Stimulated activated CD8-positive, alpha-beta memory T cell treated with anti-CD3 and anti-CD28 coated beads, Interleukin-7, amount 100 ng/mL, for 24 hours (primary cell): ENCODE results near the gene DPEP3.

Source experiments
- DNase-seq: peaks from one replicate; pipeline ENCODE4 v3.0.0-alpha.2; 2020; ENCODE audit warnings: low read depth

The DPEP3 gene

DNA sequence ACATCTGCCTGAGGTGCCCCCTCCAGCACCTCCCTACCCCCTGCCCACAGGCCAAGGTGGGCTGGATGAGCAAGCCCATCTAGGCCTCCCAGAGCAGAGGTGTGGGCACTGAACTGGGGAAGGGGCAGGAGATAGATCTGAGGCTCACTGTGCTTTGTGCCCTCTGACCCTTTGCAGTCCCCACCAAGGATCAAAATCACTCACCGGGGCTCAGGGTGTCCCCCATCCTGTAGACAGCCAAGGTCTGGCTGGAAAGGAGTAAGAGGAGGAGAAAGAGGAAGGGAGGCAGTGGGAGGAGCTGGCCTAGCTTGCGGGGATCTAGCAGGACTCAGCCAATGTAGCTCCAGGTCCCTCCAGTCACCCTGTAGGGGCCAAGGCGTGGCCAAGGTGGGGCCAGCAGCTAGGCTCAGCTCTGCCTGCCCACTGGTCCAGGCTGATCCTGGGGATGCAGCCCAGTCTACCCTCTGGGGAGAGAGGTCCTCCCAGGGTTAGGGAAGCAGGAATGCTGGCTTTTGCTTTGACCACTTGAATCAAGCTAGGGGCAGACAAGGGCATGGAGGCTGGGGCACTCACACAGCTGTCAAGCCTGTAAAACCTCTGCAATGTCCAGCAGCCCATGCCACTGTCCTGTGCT is 13.6 kb downstream of the DPEP3 start:
- no peak for DNase-seq

- no peak for DNase-seq
These were observed 14.4 kb downstream of the DPEP3 start for GRCh38 chr16:67965668-67966548.

- DNase-seq: no peak
These were observed 15.7 kb downstream of the DPEP3 start for GRCh38 chr16:67964477-67965131.

DNA sequence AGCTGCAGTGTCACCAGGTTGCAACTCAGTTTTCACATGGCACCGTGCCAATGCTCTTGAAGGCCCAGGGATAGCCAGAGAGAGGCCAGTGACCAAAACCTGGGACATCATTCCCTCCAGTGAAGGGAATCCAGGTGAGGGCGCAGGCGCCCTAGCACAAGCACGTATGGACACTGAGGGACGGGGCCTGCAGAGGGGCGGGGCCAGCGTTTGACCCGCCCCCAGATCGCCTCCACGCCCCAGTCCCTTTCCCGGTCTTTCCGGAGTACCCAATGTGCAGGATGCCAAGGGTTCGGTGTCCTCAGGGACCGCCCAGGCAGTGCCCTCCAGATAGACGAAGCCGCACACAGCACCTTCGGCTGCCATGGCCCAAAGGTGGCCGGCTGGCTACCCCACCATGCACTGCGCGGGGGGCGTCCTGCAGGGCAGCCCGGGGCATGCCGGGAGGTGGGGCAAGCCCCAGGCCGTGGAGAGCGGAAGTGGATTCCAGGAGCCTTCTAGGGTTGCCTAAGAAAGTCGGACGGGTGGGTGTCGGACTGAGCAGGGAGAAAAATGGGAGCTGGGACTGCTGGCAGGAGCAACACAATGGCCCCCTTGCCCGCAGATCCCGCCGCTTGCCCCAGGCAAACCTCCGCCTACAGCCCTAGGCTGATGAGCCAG is 16.5 kb downstream of the DPEP3 start:
- DNase-seq: no peak

GRCh38 chr16:67963292-67963661 is 17.0 kb downstream of the DPEP3 start:
- no peak for DNase-seq

GRCh38 chr16:67962135-67962534 is 18.2 kb downstream of the DPEP3 start:
- DNase-seq: no peak

DNA sequence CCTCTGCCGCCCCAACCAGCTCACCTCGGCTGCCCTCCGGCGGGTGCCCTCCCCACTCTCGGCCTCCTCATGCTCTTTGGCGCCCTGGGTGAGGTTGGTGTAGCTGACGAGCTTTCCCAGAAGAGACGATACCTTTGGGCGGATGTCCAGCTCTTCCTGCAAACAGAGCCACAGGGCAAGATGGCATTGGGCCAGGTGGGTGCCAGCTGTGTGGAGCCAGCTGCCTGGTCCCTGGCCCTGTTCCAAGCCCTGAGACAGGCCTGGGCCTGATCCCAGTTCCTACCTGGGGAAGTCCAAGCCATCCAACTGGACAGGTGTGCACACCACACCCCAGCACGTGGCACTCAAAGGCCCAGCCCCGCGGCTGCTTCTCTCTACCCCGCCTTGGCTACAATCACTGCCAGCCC is 18.7 kb downstream of the DPEP3 start:
- no peak for DNase-seq

DNA sequence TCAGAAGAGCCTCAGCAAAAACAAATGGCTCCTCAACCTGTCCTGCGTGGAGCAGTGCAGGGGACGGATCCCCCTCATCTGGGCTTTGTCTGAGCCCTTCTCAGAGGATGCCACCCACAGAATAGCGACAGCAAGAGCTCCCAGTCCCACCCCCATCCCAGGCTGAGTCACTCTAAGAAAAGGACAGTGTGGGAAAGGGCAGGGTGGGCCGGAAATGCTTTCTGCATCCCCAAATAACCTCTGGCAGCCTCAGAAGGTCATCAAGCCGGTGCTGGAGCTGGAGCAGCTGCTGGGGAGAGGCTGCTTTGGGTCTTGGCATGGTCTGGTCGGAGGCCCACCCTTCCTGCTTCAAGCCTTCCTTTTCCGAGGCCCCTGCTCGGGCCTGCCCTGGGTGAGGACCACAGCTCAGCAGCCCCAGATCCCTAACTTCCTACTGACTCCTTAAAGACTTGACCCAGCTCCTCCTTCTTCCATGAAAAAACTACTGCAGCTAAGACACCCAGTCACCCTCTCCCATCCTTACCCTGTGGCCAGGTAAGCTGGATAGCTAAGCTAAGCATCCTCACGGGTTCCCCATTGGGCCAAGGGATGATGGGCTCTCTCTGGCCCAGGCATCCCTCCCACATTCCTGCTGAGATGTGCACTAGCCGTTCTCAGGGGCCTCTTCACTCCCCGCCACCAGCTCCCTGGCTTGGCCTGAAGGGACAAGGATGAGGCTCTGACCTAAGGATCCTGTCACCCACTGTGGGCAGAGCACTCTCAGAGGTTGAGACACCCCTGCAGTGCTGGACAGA is 20.6 kb downstream of the DPEP3 start:
- no peak for DNase-seq

DNA sequence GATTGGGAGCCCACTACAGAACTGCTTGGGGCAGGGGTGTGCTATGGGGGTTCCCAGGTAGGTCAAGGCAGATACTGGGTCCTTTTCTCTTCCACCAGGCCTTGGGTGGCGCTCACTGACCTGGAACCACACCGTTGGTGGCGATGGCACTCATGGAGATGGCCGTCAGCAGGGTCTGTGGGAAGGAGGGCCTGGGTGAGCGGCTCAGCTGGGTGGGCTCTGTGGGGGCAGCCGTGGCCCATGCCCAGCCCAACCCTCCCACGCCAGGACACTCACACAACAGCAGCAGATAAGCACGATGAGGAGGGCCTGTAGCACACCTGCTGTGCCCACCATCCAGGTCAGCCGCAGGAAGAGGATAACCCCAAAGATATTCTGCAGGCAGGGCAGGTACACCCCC is 22.7 kb downstream of the DPEP3 start:
- no peak for DNase-seq

- DNase-seq: no peak
These were observed 25.7 kb downstream of the DPEP3 start for GRCh38 chr16:67954421-67955196.

GRCh38 chr16:67953641-67954375 is 26.5 kb downstream of the DPEP3 start:
- DNase-seq: no peak

- DNase-seq: no peak
These were observed 28.8 kb downstream of the DPEP3 start for GRCh38 chr16:67951485-67951884.

GRCh38 chr16:67950335-67950843 is 29.9 kb downstream of the DPEP3 start:
- DNase-seq: no peak

GRCh38 chr16:67949645-67950044 is 30.7 kb downstream of the DPEP3 start:
- DNase-seq: no peak

DNA sequence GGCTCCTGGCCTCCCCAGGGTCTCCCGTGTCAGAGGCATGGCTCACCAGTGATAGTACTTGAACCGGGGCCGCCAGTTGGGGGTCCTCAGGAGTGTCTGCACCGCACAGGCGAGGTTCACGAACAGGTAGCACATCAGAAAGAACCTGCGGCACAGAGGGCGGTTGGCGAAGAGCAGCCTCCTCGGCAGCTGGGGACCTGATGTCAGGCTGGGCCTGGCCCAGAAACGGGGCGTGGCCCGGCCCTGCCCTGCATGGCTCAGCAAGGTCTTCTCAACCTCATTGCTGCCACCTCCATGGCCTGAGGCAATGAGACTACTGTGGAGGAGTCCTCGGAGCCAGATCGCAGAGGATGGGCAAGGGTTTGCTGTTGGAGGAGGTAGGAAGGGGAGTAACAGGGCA is 32.3 kb downstream of the DPEP3 start:
- DNase-seq: no peak

GRCh38 chr16:67946966-67947558 is 33.2 kb downstream of the DPEP3 start:
- no peak for DNase-seq

GRCh38 chr16:67946128-67946569 is 34.1 kb downstream of the DPEP3 start:
- no peak for DNase-seq

DNA sequence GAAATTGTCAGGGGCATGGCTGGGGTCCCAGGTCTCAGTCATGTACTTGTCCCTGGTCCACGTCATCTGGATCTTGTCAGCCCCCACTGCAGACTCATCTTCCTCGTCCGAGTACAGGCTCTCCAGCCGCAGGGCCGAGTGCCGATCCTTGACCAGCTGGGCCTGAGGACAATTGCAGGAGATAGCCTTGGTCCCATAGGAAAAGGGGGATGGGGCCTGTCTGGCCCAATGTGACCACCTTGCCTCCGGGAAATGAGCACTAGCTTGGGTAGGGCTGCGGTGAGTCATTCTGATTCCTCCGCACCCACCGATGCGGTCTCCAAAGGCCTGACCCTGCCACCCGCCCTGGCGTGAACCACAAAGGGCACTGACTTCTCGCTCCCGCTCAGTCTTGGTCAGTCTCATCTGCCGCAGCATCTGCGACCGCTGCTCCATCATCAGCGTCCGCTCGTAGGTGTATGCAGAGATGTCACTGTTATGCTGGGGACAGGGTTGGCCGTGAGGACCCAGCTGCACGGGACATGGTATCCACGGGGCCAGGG is 34.8 kb downstream of the DPEP3 start:
- DNase-seq: no peak

DNA sequence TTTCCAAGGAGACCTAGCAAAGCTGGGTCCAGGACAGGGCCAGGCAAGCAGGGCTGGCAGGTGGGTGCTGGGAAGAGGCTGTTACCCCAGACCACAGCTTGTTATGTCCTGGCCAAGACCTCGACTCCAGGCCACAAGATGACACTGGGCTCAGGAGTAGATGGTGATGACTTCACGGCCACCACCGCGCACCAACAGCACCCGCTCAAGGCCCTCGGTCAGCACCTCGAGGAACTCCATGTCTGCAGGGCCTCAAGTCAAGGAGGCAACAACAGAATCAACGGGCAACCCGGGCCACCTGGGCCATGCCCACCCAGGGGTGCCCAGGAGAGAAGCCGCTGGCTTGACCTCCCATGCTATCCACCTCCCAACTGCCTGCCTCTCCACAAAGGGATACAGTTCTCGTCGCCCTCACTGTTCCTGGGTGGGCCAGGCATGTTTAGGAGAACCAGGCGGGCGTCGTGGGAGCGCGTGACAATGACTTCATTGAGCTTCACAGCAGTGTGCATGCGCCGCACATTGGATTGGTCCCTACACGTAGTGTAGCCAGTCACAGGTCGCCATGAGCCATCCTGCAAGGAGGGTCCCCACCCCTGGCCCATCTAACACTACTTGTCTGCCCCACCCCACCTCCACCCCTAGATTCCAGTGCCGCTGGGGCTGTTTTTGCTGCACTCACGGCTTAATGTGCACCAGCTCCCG is 35.5 kb downstream of the DPEP3 start:
- no peak for DNase-seq
